Stomach smooth muscle (tissue), 2 donors: Measurements from ENCODE around the gene AKAP8.

ENCODE experiments used
- H3K27ac ChIP-seq: one replicate; pipeline ENCODE4 v1.7.0; 2013; ENCODE audit warnings: mild to moderate bottlenecking, low read length, inconsistent platforms
- H3K27me3 ChIP-seq, 2 donors: one replicate each; pipeline ENCODE4 v1.7.0; 2013; ENCODE audit warnings: low read length in 2 of 2; ENCODE audit not compliant: insufficient read depth in 2 of 2, control insufficient read depth in 1 of 2
- H3K36me3 ChIP-seq, 2 donors: one replicate each; pipeline ENCODE4 v1.7.0; 2013; ENCODE audit warnings: low read length in 2 of 2; ENCODE audit not compliant: control insufficient read depth in 2 of 2, insufficient read depth in 2 of 2
- H3K4me1 ChIP-seq: one replicate; pipeline ENCODE4 v1.7.0; 2013; ENCODE audit warnings: low read length; ENCODE audit not compliant: control insufficient read depth, insufficient read depth
- H3K4me3 ChIP-seq, 2 donors: one replicate each; pipeline ENCODE4 v1.7.0; 2013; ENCODE audit warnings: low read length in 2 of 2
- H3K9ac ChIP-seq, 2 donors: one replicate each; pipeline ENCODE4 v1.7.0; 2013; ENCODE audit warnings: low read length in 2 of 2, mild to moderate bottlenecking in 1 of 2
- H3K9me3 ChIP-seq, 2 donors: one replicate each; pipeline ENCODE4 v1.7.0; 2013; ENCODE audit warnings: low read length in 2 of 2; ENCODE audit not compliant: control insufficient read depth in 2 of 2
- donor health status: healthy.
- donor health status: Pancreatic carcinoma.

Gene AKAP8

DNA sequence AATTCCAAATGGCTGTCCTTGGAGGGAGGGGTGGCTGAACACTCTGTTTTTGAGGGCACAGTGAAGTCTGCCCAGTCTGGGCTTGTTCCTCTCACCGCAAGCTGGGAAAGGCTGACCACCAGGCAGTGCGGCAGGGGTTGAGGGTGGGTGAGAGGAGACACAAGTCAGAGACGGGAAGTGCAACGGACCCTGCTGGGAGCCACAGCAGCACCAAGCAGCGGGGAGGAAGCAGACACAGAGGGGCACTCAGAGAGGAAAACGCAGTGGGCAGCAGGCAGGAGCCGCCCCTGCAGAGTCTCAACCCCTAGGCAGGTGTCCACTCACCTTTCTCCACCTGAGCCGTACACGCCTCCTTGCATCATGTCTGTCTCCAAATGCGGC is 23.6 kb upstream of the AKAP8 start:
- peak overlapping the region; percentile 96 for H3K27ac ChIP-seq
- H3K9me3 ChIP-seq, result no peaks in the 10 kb centered on the region
- peaks cover 33 to 35% of the 10 kb centered on the region in 2 donors for H3K36me3 ChIP-seq
- no peaks in the 10 kb centered on the region for H3K27me3 ChIP-seq
- H3K4me1 ChIP-seq, result peaks cover 58% of the 10 kb centered on the region
- H3K9ac ChIP-seq, result peak overlapping the region in 1 of 2 donors; percentile 58
- H3K4me3 ChIP-seq, result peak overlapping the region in 1 of 2 donors; percentile 64

DNA sequence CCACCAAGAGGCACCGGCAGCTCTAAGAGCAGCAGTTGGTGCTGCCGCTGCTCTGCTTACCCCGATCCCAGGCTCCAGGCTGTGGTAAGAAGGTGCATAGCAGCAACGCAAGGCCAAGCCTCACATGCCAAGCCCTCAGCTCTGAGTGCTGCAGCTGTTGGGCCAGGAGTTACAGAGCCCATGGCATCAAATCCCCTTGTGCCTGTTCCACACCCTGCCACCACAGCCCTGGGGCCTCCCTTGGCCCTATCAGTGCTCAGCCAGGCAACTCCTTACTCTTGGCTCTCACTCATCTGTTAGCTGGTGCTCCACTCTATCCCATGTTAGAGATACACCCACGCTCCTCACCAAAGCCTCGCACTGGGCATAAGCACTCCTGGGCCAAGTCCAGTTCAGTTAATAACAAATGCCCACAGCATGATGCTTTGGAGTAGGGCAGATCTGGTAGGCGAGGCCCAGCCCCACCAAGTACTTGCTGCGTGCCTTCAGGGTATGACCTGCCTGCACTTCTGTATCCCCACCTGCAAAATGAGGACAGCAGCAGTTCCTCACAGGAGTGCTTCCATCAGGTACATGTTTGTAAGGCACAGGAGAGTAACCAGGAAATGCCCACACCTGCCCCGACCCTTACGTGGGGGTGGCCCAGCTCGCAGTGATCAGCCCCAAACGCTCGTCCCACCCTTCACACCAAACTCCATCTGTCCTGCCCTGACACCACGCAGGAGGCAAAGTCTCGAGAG is 23.0 kb upstream of the AKAP8 start:
- Histone ChIP-seq H3K9me3 (no peaks in the 10 kb centered on the region), H3K27me3 (no peaks in the 10 kb centered on the region), H3K36me3 (peaks cover 39 to 41% of the 10 kb centered on the region in 2 donors), H3K9ac (peak overlapping the region in 1 of 2 donors; percentile 36), H3K27ac (peak overlapping the region; percentile 96), H3K4me1 (peaks cover 58% of the 10 kb centered on the region), H3K4me3 (peak overlapping the region in 1 of 2 donors; percentile 64)

GRCh38 chr19:15401397-15401710 is 21.8 kb upstream of the AKAP8 start:
- Histone ChIP-seq H3K4me1 (peaks cover 52% of the 10 kb centered on the region), H3K9me3 (no peaks in the 10 kb centered on the region), H3K4me3 (no peak overlapping the region), H3K27ac (peak overlapping the region; percentile 96), H3K27me3 (no peaks in the 10 kb centered on the region), H3K9ac (no peak overlapping the region), H3K36me3 (peaks cover 51 to 52% of the 10 kb centered on the region in 2 donors)

DNA sequence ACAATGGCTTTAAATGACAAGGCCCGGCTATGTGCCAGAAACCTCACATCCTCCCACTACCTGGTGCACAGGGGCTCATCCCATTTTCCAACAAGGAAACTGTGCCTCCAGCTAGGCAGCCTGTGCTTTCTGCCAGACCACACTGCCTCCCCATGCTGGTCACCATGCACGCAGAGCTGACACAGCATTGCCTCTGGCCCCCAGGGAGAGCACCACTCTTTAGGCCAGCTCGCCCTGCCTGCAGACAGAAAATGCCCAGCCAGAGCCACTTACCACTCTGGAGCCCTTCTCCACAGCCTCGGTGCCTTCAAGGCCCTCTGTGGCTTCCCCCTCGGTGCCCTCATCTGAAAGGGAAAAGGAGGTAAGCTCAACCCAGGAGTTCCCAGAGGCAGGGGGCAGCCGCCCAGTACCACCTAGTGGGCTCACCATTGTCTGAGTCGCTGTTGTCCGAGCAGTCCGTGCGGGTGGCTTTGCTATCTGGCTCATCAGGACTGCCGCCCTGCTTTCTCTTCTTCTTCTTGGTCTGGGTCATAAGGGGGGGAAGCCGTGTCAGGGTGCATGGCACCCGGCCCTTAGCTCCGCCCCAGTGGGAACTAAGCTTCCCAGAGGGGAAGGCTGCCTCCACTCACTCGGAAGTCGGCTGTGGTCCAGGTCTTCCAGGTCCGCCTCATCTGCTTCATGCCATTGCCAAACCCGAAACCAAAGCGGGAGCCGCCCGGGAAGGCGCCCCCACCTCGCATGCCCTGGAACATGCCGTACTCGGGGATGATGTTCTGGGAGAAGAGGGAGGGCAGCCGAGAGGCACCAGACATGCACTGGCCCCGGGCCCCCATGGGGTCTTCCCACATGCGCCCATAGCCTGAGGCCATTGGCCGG is 21.2 kb upstream of the AKAP8 start:
- Histone ChIP-seq H3K4me3 (no peak overlapping the region), H3K27ac (peak overlapping the region; percentile 31), H3K4me1 (peaks cover 52% of the 10 kb centered on the region), H3K27me3 (no peaks in the 10 kb centered on the region), H3K36me3 (peaks cover 57% of the 10 kb centered on the region in 2 donors), H3K9ac (no peak overlapping the region), H3K9me3 (no peaks in the 10 kb centered on the region)

- no peak overlapping the region for H3K4me3 ChIP-seq
Measured at GRCh38 chr19:15399635-15400034, 20.0 kb upstream of the AKAP8 start.

DNA sequence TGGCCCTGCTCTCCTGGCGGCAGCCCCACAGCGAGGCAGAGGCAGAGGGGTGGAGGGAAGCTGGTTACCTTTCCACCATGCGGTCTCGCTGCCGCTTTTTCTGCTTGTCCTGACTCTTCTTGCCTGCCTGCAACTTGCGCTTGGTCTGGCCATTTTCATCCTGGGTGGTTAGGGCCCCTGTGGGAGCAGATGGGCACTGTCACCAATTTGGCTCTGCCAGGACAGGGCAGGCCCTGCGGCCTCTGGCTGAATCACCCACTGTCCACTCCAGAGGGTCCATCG is 19.6 kb upstream of the AKAP8 start:
- Histone ChIP-seq H3K9ac (no peak overlapping the region), H3K4me3 (no peak overlapping the region), H3K4me1 (peaks cover 39% of the 10 kb centered on the region), H3K36me3 (peaks cover 57 to 59% of the 10 kb centered on the region in 2 donors), H3K27ac (no peak overlapping the region), H3K27me3 (no peaks in the 10 kb centered on the region), H3K9me3 (no peaks in the 10 kb centered on the region)

More at GRCh38 chr19:15399635-15400034, 20.0 kb upstream of the AKAP8 start:
- Histone ChIP-seq H3K27me3 (no peaks in the 10 kb centered on the region), H3K36me3 (peaks cover 57 to 59% of the 10 kb centered on the region in 2 donors), H3K27ac (no peak overlapping the region), H3K9ac (no peak overlapping the region), H3K4me1 (peaks cover 44% of the 10 kb centered on the region), H3K9me3 (no peaks in the 10 kb centered on the region)

DNA sequence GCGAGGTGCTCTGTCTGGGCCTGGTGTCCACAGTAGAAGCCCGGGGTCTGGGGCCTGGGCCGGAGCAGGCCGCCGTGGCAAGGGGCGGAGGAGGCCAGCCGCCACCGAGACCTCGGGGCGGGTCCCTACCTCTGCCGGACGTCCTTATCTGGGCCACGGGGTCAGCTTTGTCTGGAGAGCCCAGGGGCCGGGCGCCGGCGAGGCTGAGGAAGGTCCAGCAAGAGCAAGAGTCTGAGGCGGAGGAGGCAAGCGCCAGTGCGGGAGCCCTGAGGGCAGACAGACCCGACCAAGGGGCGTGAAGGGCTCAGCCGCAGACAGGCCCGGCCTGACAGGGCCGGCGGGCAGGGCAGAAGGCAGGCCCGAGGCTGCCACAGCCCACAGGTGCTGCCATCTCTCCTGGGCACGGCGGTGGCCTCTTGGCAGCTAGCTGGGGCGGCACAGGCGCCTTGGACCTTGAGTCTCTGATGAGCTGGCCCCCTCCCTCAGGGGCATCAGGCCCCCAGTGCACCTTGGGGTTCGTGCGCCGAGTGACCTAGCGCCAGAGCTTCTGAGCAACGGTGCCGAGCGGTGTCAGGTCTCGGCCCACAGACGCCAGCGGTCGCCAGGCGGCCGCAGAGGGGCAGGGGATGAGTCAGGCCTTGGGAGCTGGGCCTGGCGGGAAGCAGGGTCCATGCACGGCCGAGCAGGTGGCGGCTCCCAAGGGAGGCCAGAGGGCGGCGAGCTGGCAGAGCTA is 19.1 kb upstream of the AKAP8 start:
- no peak overlapping the region for H3K4me3 ChIP-seq
- no peak overlapping the region for H3K27ac ChIP-seq
- peaks cover 57 to 59% of the 10 kb centered on the region in 2 donors for H3K36me3 ChIP-seq

DNA sequence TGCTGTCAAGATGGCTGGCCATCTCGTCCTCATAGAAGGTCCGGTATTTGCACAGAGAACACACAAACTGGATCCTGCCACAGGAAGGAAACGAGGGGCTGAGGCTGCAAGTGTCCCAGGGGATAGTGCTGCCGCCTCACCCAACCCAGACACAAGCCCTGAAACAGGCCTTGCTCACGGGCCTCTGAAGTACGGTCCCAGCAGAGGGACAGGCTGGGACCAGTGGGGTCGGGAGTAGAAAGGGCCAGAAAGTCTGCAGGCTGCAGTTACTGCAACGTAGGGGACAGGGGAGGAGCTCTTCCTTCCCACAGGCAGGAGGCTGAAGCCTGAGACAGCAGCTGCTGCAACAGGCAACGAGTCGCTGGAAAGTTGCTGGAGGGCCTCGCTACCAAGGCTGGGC is 18.2 kb upstream of the AKAP8 start:
- Histone ChIP-seq H3K4me1 (peaks cover 25% of the 10 kb centered on the region), H3K36me3 (peaks cover 52 to 56% of the 10 kb centered on the region in 2 donors), H3K27ac (no peak overlapping the region)

More for the DNA sequence above, 19.1 kb upstream of the AKAP8 start:
- no peaks in the 10 kb centered on the region for H3K9me3 ChIP-seq
- no peak overlapping the region for H3K9ac ChIP-seq
- peaks cover 34% of the 10 kb centered on the region for H3K4me1 ChIP-seq
- no peaks in the 10 kb centered on the region for H3K27me3 ChIP-seq

GRCh38 chr19:15397236-15397635 is 17.6 kb upstream of the AKAP8 start:
- Histone ChIP-seq H3K9me3 (no peaks in the 10 kb centered on the region), H3K4me1 (peaks cover 20% of the 10 kb centered on the region), H3K4me3 (no peak overlapping the region), H3K9ac (no peak overlapping the region), H3K27ac (no peak overlapping the region), H3K36me3 (peaks cover 48 to 53% of the 10 kb centered on the region in 2 donors), H3K27me3 (no peaks in the 10 kb centered on the region)

More for the DNA sequence above, 18.2 kb upstream of the AKAP8 start:
- Histone ChIP-seq H3K27me3 (no peaks in the 10 kb centered on the region), H3K9me3 (no peaks in the 10 kb centered on the region), H3K4me3 (no peak overlapping the region), H3K9ac (no peak overlapping the region)

DNA sequence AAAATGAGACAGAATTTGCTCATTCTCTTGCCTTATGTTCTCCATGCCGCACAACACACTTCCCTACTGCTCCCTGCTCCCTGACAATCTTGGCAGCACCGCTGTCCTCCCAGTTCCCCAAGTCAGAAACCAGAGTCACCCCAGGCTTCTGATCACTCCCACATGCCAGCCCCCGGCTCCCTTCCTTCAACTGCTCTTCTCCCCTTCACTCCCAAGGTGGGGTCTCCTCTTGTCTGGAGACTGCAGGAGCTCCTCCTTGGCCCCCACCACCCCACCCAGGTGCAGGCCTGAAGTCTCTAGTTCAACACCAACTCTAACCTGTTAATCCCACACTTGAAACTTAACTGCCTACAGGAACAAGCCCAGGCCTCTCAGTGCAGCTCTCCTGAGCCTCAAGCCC is 16.8 kb upstream of the AKAP8 start:
- no peaks in the 10 kb centered on the region for H3K9me3 ChIP-seq
- H3K27ac ChIP-seq, result no peak overlapping the region
- peak overlapping the region in 1 of 2 donors; percentile 21 for H3K9ac ChIP-seq
- H3K4me1 ChIP-seq, result peaks cover 12% of the 10 kb centered on the region
- peaks cover 51 to 56% of the 10 kb centered on the region in 2 donors for H3K36me3 ChIP-seq
- no peak overlapping the region for H3K4me3 ChIP-seq
- H3K27me3 ChIP-seq, result no peaks in the 10 kb centered on the region
